Trophoblast cell (in vitro differentiated cells and primary cell): ENCODE results near the gene SHE.

Experiments used
- DNase-seq, 2 donors: peaks; one replicate each; pipeline ENCODE4 v3.0.0-alpha.2; 2016
- H2AFZ ChIP-seq: 2 replicates; pipeline ENCODE4 v1.6.1; 2013; ENCODE audit warnings: low read length, moderate library complexity, mild to moderate bottlenecking; ENCODE audit not compliant: insufficient read depth, poor library complexity
- H2AK5ac ChIP-seq: 2 replicates; pipeline ENCODE4 v1.6.1; 2013; ENCODE audit warnings: mild to moderate bottlenecking, low read length
- H2BK120ac ChIP-seq: 2 replicates; pipeline ENCODE4 v1.6.1; 2013; ENCODE audit warnings: low read length, mild to moderate bottlenecking, moderate library complexity; ENCODE audit not compliant: insufficient read depth, poor library complexity
- H2BK12ac ChIP-seq: 2 replicates; pipeline ENCODE4 v1.6.1; 2013; ENCODE audit warnings: mild to moderate bottlenecking, low read length, moderate library complexity
- H2BK5ac ChIP-seq: 2 replicates; pipeline ENCODE4 v1.6.1; 2013; ENCODE audit warnings: low read length, low read depth, moderate library complexity, mild to moderate bottlenecking; ENCODE audit not compliant: poor library complexity
- H3K14ac ChIP-seq: 2 replicates; pipeline ENCODE4 v1.6.1; 2013; ENCODE audit warnings: mild to moderate bottlenecking, low read length
- H3K18ac ChIP-seq: 2 replicates; pipeline ENCODE4 v1.6.1; 2013; ENCODE audit warnings: mild to moderate bottlenecking, low read length
- H3K23ac ChIP-seq: 2 replicates; pipeline ENCODE4 v1.6.1; 2013; ENCODE audit warnings: low read length
- H3K27ac ChIP-seq: 2 replicates; pipeline ENCODE4 v1.5.1; 2013; ENCODE audit warnings: low read depth, mild to moderate bottlenecking, inconsistent platforms, low read length, moderate library complexity
- H3K27me3 ChIP-seq: 2 replicates; pipeline ENCODE4 v1.6.1; 2013; ENCODE audit warnings: inconsistent platforms, mild to moderate bottlenecking, low read length, moderate library complexity; ENCODE audit not compliant: insufficient read depth
- H3K36me3 ChIP-seq, 2 experiments: 1 replicate in 1 of 2; 2 replicates in 1 of 2; pipeline ENCODE4 v1.6.1; 2013; ENCODE audit warnings: low read length in 2 of 2, mild to moderate bottlenecking in 2 of 2, moderate library complexity in 1 of 2; ENCODE audit not compliant: insufficient read depth in 2 of 2, control insufficient read depth in 1 of 2
- H3K4ac ChIP-seq: 2 replicates; pipeline ENCODE4 v1.6.1; 2013; ENCODE audit warnings: low read depth, mild to moderate bottlenecking, low read length, moderate library complexity
- H3K4me1 ChIP-seq, 2 experiments: 1 replicate in 1 of 2; 2 replicates in 1 of 2; pipeline ENCODE4 v1.6.1; 2013; ENCODE audit warnings: low read length in 2 of 2, mild to moderate bottlenecking in 2 of 2, moderate library complexity in 1 of 2; ENCODE audit not compliant: insufficient read depth in 2 of 2, control insufficient read depth in 1 of 2
- H3K4me2 ChIP-seq: 2 replicates; pipeline ENCODE4 v1.6.1; 2013; ENCODE audit warnings: inconsistent platforms, mild to moderate bottlenecking, low read length, moderate library complexity
- H3K4me3 ChIP-seq: 2 replicates; pipeline ENCODE4 v1.5.1; 2013; ENCODE audit warnings: mild to moderate bottlenecking, low read depth, low read length, inconsistent platforms
- H3K79me1 ChIP-seq: one replicate; pipeline ENCODE4 v1.6.1; 2013; ENCODE audit warnings: low read length
- H3K79me2 ChIP-seq: 2 replicates; pipeline ENCODE4 v1.6.1; 2013; ENCODE audit warnings: low read length, mild to moderate bottlenecking; ENCODE audit not compliant: control insufficient read depth, insufficient read depth, poor library complexity
- H3K9ac ChIP-seq: 2 replicates; pipeline ENCODE4 v1.6.1; 2013; ENCODE audit warnings: mild to moderate bottlenecking, low read length
- H3K9me3 ChIP-seq: 2 replicates; pipeline ENCODE4 v1.6.1; 2013; ENCODE audit warnings: low read depth, mild to moderate bottlenecking, control low read depth, inconsistent platforms, low read length; ENCODE audit not compliant: insufficient read depth
- H4K12ac ChIP-seq: 2 replicates; pipeline ENCODE4 v1.6.1; 2013; ENCODE audit warnings: low read depth, mild to moderate bottlenecking, low read length, moderate library complexity
- H4K8ac ChIP-seq: 2 replicates; pipeline ENCODE4 v1.6.1; 2013; ENCODE audit warnings: low read depth, mild to moderate bottlenecking, low read length, moderate library complexity
- H4K91ac ChIP-seq: one replicate; pipeline ENCODE4 v1.6.1; 2013; ENCODE audit warnings: low read depth, mild to moderate bottlenecking, low read length, moderate library complexity
- WGBS: extraction: QIAGEN DNeasy Blood & Tissue Kit; methylation state at CpG from one replicate; pipeline ENCODE4 v1.1.7; 2013; ENCODE audit warnings: missing lambda C conversion rate; ENCODE audit not compliant: insufficient read length, insufficient coverage; ENCODE audit errors: extremely low coverage; 5-methylcytosine and 5-hydroxymethylcytosine counted together

Gene SHE

GRCh38 chr1:154454386-154455120, 47.7 kb downstream of the SHE start:
- DNase-seq = no peak
- Histone ChIP-seq H3K4ac (no peak overlapping the region), H3K27ac (no peak overlapping the region), H3K18ac (no peak overlapping the region), H3K9me3 (no peaks in the 10 kb centered on the region), H3K23ac (no peak overlapping the region), H2AFZ (no peak overlapping the region), H3K4me1 (no peaks in the 10 kb centered on the region), H4K8ac (no peak overlapping the region), H2BK120ac (no peak overlapping the region), H3K79me2 (no peaks in the 10 kb centered on the region), H3K27me3 (no peaks in the 10 kb centered on the region), H4K12ac (no peak overlapping the region), H2BK5ac (no peak overlapping the region), H4K91ac (no peak overlapping the region), H3K4me2 (no peak overlapping the region), H3K36me3 (no peaks in the 10 kb centered on the region), H3K14ac (no peak overlapping the region), H3K4me3 (no peak overlapping the region), H2AK5ac (no peak overlapping the region), H2BK12ac (no peak overlapping the region), H3K79me1 (no peaks in the 10 kb centered on the region), H3K9ac (no peak overlapping the region)
- no CpG with 5 or more reads among the region's 5 CpGs for WGBS

GRCh38 chr1:154453574-154454352, 48.4 kb downstream of the SHE start:
- no CpG with 5 or more reads among the region's 5 CpGs for WGBS
- no peak overlapping the region for H2BK5ac ChIP-seq

GRCh38 chr1:154453161-154453560, 49.1 kb downstream of the SHE start:
- Histone ChIP-seq H3K4ac (no peak overlapping the region), H3K79me2 (no peaks in the 10 kb centered on the region), H2BK120ac (no peak overlapping the region), H3K4me2 (no peak overlapping the region), H3K4me3 (no peak overlapping the region), H3K18ac (no peak overlapping the region), H2AFZ (no peak overlapping the region), H3K9ac (no peak overlapping the region), H2AK5ac (no peak overlapping the region), H2BK12ac (no peak overlapping the region), H3K36me3 (no peaks in the 10 kb centered on the region), H3K4me1 (no peaks in the 10 kb centered on the region), H3K14ac (no peak overlapping the region), H2BK5ac (no peak overlapping the region), H3K27ac (no peak overlapping the region), H3K23ac (no peak overlapping the region), H3K27me3 (no peaks in the 10 kb centered on the region), H4K8ac (no peak overlapping the region), H3K9me3 (no peaks in the 10 kb centered on the region), H3K79me1 (no peaks in the 10 kb centered on the region), H4K12ac (no peak overlapping the region), H4K91ac (no peak overlapping the region)
- WGBS = no CpG with 5 or more reads among the region's 5 CpGs
- no peak for DNase-seq

More at GRCh38 chr1:154453574-154454352, 48.4 kb downstream of the SHE start:
- Histone ChIP-seq H3K27ac (no peak overlapping the region), H3K9ac (no peak overlapping the region), H3K79me2 (no peaks in the 10 kb centered on the region), H3K4ac (no peak overlapping the region), H3K9me3 (no peaks in the 10 kb centered on the region), H3K23ac (no peak overlapping the region), H2AFZ (no peak overlapping the region), H3K18ac (no peak overlapping the region), H4K8ac (no peak overlapping the region), H3K27me3 (no peaks in the 10 kb centered on the region), H3K4me1 (no peaks in the 10 kb centered on the region), H3K14ac (no peak overlapping the region), H3K4me2 (no peak overlapping the region), H3K4me3 (no peak overlapping the region), H3K36me3 (no peaks in the 10 kb centered on the region), H2AK5ac (no peak overlapping the region), H4K12ac (no peak overlapping the region), H2BK12ac (no peak overlapping the region), H4K91ac (no peak overlapping the region), H3K79me1 (no peaks in the 10 kb centered on the region), H2BK120ac (no peak overlapping the region)
- DNase-seq = no peak

- H3K9me3 ChIP-seq = no peaks in the 10 kb centered on the region
- H3K79me1 ChIP-seq = no peaks in the 10 kb centered on the region
- DNase-seq = no peak
- no peaks in the 10 kb centered on the region for H3K36me3 ChIP-seq
- H3K27me3 ChIP-seq = no peaks in the 10 kb centered on the region
- H3K79me2 ChIP-seq = no peaks in the 10 kb centered on the region
- H3K14ac ChIP-seq = no peak overlapping the region
- H4K91ac ChIP-seq = no peak overlapping the region
- H3K4me3 ChIP-seq = no peak overlapping the region
- H2BK120ac ChIP-seq = no peak overlapping the region
- H3K4me2 ChIP-seq = no peak overlapping the region
- no peak overlapping the region for H3K4ac ChIP-seq
- no peaks in the 10 kb centered on the region for H3K4me1 ChIP-seq
- no peak overlapping the region for H2AFZ ChIP-seq
- H4K12ac ChIP-seq = no peak overlapping the region
- no peak overlapping the region for H4K8ac ChIP-seq
- H3K23ac ChIP-seq = no peak overlapping the region
- H3K9ac ChIP-seq = no peak overlapping the region
- H3K18ac ChIP-seq = no peak overlapping the region
- no peak overlapping the region for H3K27ac ChIP-seq
- no peak overlapping the region for H2BK12ac ChIP-seq
- H2AK5ac ChIP-seq = no peak overlapping the region
- WGBS = no CpG with 5 or more reads among the region's 7 CpGs
- H2BK5ac ChIP-seq = no peak overlapping the region
These were observed 53.8 kb downstream of the SHE start for GRCh38 chr1:154448331-154448811.
